GM23338 (cell line): ENCODE results near the gene LCE3E. TPM values are rescaled to one million over a fixed set of nuclear protein-coding genes. Genes with fewer than 3 reads are reported as not detected.
"Not testable (repeated sequence)": the region's sequence is repeated elsewhere in the genome, so short reads cannot be mapped to it uniquely, and the experiment has no call there.

Source experiments
- ATAC-seq: fragments of 200-7000 bp; cut with Tn5 transposase; 3 replicates; pipeline ENCODE4 v1.9.1; 2020
- DNase-seq: peaks from one replicate; pipeline ENCODE4 v3.0.0-alpha.2; 2015; ENCODE audit warnings: low spot score
- H2AFZ ChIP-seq: fragments of 200-600 bp; sonication (generic); 2 replicates; pipeline ENCODE4 v1.8.0; 2016; ENCODE audit warnings: antibody characterized with exemption, mild to moderate bottlenecking, moderate library complexity
- H3F3A ChIP-seq: fragments of 200-600 bp; sonication (generic); replicated peaks from 2 replicates; pipeline ENCODE4 v1.8.0; 2017; ENCODE audit warnings: antibody characterized with exemption, mixed run types, low read depth
- H3K27ac ChIP-seq: fragments of 200-600 bp; sonication (generic); 2 replicates; pipeline ENCODE4 v1.6.1; 2016; ENCODE audit warnings: low read depth
- H3K27me3 ChIP-seq: fragments of 200-600 bp; sonication (generic); 2 replicates; pipeline ENCODE4 v1.8.0; 2016; ENCODE audit warnings: mild to moderate bottlenecking, mixed run types, moderate library complexity; ENCODE audit not compliant: insufficient read depth
- H3K36me3 ChIP-seq: fragments of 200-600 bp; sonication (generic); 2 replicates; pipeline ENCODE4 v1.8.0; 2016; ENCODE audit warnings: mild to moderate bottlenecking; ENCODE audit not compliant: insufficient read depth
- H3K4me1 ChIP-seq: fragments of 200-600 bp; sonication (generic); 2 replicates; pipeline ENCODE4 v1.8.0; 2016; ENCODE audit warnings: mild to moderate bottlenecking, moderate library complexity; ENCODE audit not compliant: insufficient read depth
- H3K4me2 ChIP-seq: fragments of 200-600 bp; sonication (generic); 2 replicates; pipeline ENCODE4 v1.7.1; 2017; ENCODE audit warnings: mixed run types
- H3K4me3 ChIP-seq: fragments of 200-600 bp; sonication (generic); 2 replicates; pipeline ENCODE4 v1.6.1; 2016; ENCODE audit warnings: mixed run types
- H3K79me2 ChIP-seq: fragments of 200-600 bp; sonication (generic); replicated peaks from 2 replicates; pipeline ENCODE4 v1.8.0; 2017; ENCODE audit warnings: mild to moderate bottlenecking; ENCODE audit not compliant: insufficient read depth
- H3K9me2 ChIP-seq: fragments of 200-600 bp; sonication (generic); 2 replicates; pipeline ENCODE4 v1.8.0; 2017; ENCODE audit not compliant: insufficient read depth
- H4K20me1 ChIP-seq: fragments of 200-600 bp; sonication (generic); replicated peaks from 2 replicates; pipeline ENCODE4 v1.8.0; 2017; ENCODE audit warnings: mild to moderate bottlenecking; ENCODE audit not compliant: insufficient read depth
- H3K27ac Mint-ChIP-seq: 2 replicates; pipeline ENCODE4 v1.8.0; 2020; ENCODE audit warnings: inconsistent platforms, mild to moderate bottlenecking, moderate library complexity, mixed read lengths
- H3K27me3 Mint-ChIP-seq: 3 replicates; pipeline ENCODE4 v1.8.0; 2022; ENCODE audit warnings: low read depth, mild to moderate bottlenecking, moderate library complexity, mixed read lengths, inconsistent platforms; ENCODE audit not compliant: insufficient read depth, poor library complexity
- H3K36me3 Mint-ChIP-seq: 3 replicates; pipeline ENCODE4 v1.8.0; 2021; ENCODE audit warnings: low read depth, mild to moderate bottlenecking, inconsistent platforms, moderate library complexity, mixed read lengths
- H3K4me1 Mint-ChIP-seq: 3 replicates; pipeline ENCODE4 v1.8.0; 2020; ENCODE audit warnings: mild to moderate bottlenecking, inconsistent platforms, mixed read lengths
- H3K4me3 Mint-ChIP-seq: 3 replicates; pipeline ENCODE4 v1.8.0; 2021; ENCODE audit warnings: moderate library complexity, mild to moderate bottlenecking, inconsistent platforms, mixed read lengths
- H3K9me3 Mint-ChIP-seq: 3 replicates; pipeline ENCODE4 v1.8.0; 2020; ENCODE audit warnings: moderate library complexity, mild to moderate bottlenecking, inconsistent platforms, mixed read lengths
- CTCF ChIP-seq, 2 experiments: fragments of 200-600 bp in 1 of 2; sonication (generic) in 1 of 2; conservative IDR thresholded peaks; 2 replicates each; pipeline versions ENCODE4 v1.5.1 to v1.6.1; 2016 to 2017; ENCODE audit warnings: antibody characterized with exemption in 2 of 2, low read depth in 2 of 2, mild to moderate bottlenecking in 2 of 2, moderate library complexity in 1 of 2
- EZH2 ChIP-seq: fragments of 200-600 bp; sonication (generic); IDR thresholded peaks from one replicate; pipeline ENCODE4 v1.8.0; 2017; ENCODE audit warnings: antibody characterized with exemption, mild to moderate bottlenecking, low read depth; ENCODE audit not compliant: unreplicated experiment
- EZH2phosphoT487 ChIP-seq: fragments of 200-600 bp; sonication (generic); IDR thresholded peaks from one replicate; pipeline ENCODE4 v1.8.1; 2018; ENCODE audit warnings: antibody characterized with exemption; ENCODE audit not compliant: unreplicated experiment
- JUNB ChIP-seq: IDR thresholded peaks from one replicate; pipeline ENCODE4 v1.6.1; 2016; ENCODE audit warnings: antibody characterized with exemption; ENCODE audit not compliant: unreplicated experiment
- NANOG ChIP-seq: IDR thresholded peaks from 2 replicates; pipeline ENCODE4 v1.6.1; 2016; ENCODE audit warnings: antibody characterized with exemption, borderline replicate concordance
- POLR2AphosphoS5 ChIP-seq: IDR thresholded peaks from 2 replicates; pipeline ENCODE4 v1.6.1; 2016; ENCODE audit warnings: antibody characterized with exemption, low read depth
- ZNF114 ChIP-seq: fragments of 250-450 bp; sonication (Bioruptor Pico); IDR thresholded peaks from 2 replicates; pipeline ENCODE4 v1.5.0; 2020; ENCODE audit warnings: mild to moderate bottlenecking, moderate library complexity
- ZNF331 ChIP-seq: fragments of 250-450 bp; sonication (Bioruptor Pico); IDR thresholded peaks from 2 replicates; pipeline ENCODE4 v1.5.0; 2020; ENCODE audit warnings: low read depth, mild to moderate bottlenecking, moderate library complexity
- ZNF462 ChIP-seq: fragments of 250-450 bp; sonication (Bioruptor Pico); IDR thresholded peaks from 2 replicates; pipeline ENCODE4 v1.5.0; 2020; ENCODE audit warnings: mild to moderate bottlenecking, moderate library complexity
- polyA plus RNA-seq: library from polyadenylated mRNA; unstranded; fragments of >200 nt; fragmentation: Nextera tagmentation; extraction: Ambion mirVana; gene quantifications from 2 replicates; pipeline ENCODE4 v1.2.1, GENCODE V29; 2016
- total RNA-seq: library from RNA; depleted of rRNA; stranded (reverse); fragments of >200 nt; shearing (Covaris generic); gene quantifications from 2 replicates; pipeline ENCODE4 v1.2.3, GENCODE V29; 2014

LCE3E gene
- total and polyA plus RNA-seq, 2 experiments from 2014 or later: not detected

- no peak for TF ChIP-seq POLR2AphosphoS5
- TF ChIP-seq ZNF462 (CRISPR knock-in tag): no peak
- TF ChIP-seq NANOG: no peak
- TF ChIP-seq ZNF331 (CRISPR knock-in tag): no peak
- no peak for TF ChIP-seq CTCF (conservative IDR thresholded peaks at IDR 0.05; ENCODE audit: low read depth in 2 of 2)
- TF ChIP-seq JUNB: no peak
- no peak for TF ChIP-seq EZH2phosphoT487
- TF ChIP-seq EZH2: no peak
- no peak for TF ChIP-seq ZNF114
- ATAC-seq: no peak
- Mint-ChIP-seq H3K9me3 (peaks cover 13% of the 10 kb centered on the region), H3K27me3 (no peaks in the 10 kb centered on the region), H3K27ac (no peak overlapping the region), H3K4me1 (no peaks in the 10 kb centered on the region), H3K4me3 (no peak overlapping the region), H3K36me3 (peaks cover 3% of the 10 kb centered on the region; the same call in 1 of the 3 replicates)
- H3K4me1 ChIP-seq: no peaks in the 10 kb centered on the region
- H3K79me2 ChIP-seq: no peaks in the 10 kb centered on the region
- H3K36me3 ChIP-seq: 0 out of 2 replicates have a peak, but pooled peaks cover 3% of the 10 kb centered on the region
- H2AFZ ChIP-seq: no peak overlapping the region
- no peaks in the 10 kb centered on the region for H4K20me1 ChIP-seq
- DNase-seq: no peak
- H3F3A ChIP-seq: no peaks in the 10 kb centered on the region
- H3K9me2 ChIP-seq: peaks cover 21% of the 10 kb centered on the region
- no peaks in the 10 kb centered on the region for H3K27me3 ChIP-seq
- H3K4me3 ChIP-seq: no peak overlapping the region
- no peak overlapping the region for H3K27ac ChIP-seq
- H3K4me2 ChIP-seq: no peak overlapping the region
Measured at GRCh38 chr1:152565115-152565514, 1.5 kb downstream of the LCE3E start.

GRCh38 chr1:152548358-152548757 lies 18.2 kb downstream of the LCE3E start:
- not testable (repeated sequence) for H3K4me1 Mint-ChIP-seq, ATAC-seq

More at GRCh38 chr1:152548358-152548757, 18.2 kb downstream of the LCE3E start:
- H3K4me2 ChIP-seq, H3K4me3 Mint-ChIP-seq, H3K36me3 ChIP-seq, H3K27me3 ChIP-seq, DNase-seq, H3K27ac Mint-ChIP-seq, H3K36me3 Mint-ChIP-seq, H4K20me1 ChIP-seq, H3K79me2 ChIP-seq, H3K27ac ChIP-seq, H3F3A ChIP-seq, H3K4me3 ChIP-seq, H3K9me2 ChIP-seq, H3K4me1 ChIP-seq, H2AFZ ChIP-seq, H3K27me3 Mint-ChIP-seq: not testable (repeated sequence)
- peaks cover 22% of the 10 kb centered on the region for H3K9me3 Mint-ChIP-seq
